SK-N-DZ (cell line): ENCODE measurements around the gene NR2F2. TPM values are rescaled to one million over a fixed set of nuclear protein-coding genes. Genes with fewer than 3 reads are reported as not detected.

Source experiments
- DNase-seq: peaks from one replicate; pipeline ENCODE4 v3.0.0-alpha.2; 2015; ENCODE audit warnings: low spot score
- polyA plus RNA-seq, 2 experiments: library from polyadenylated mRNA; depleted of rRNA; stranded (reverse); fragments of >200 nt; gene quantifications; 2 replicates each; pipeline ENCODE4 v1.2.3, GENCODE V29; 2014

Gene NR2F2
- polyA plus RNA-seq (2014; cell fraction: cytosol; rRNA removed), result 2.2 and 3.2 TPM in 2 replicates
- 1.5 and 3.6 TPM in 2 replicates for polyA plus RNA-seq (2014; cell fraction: nucleus; rRNA removed)

- peak; percentile 94 for DNase-seq
These were observed at the start of gene NR2F2 for GRCh38 chr15:96330450-96331143. Gene NR2F2, plus strand, starts transcription at chr15:96330700. Its CDS starts 1,406 bp downstream, at chr15:96332106.

- no peak for DNase-seq
These were observed 45.2 kb upstream of the NR2F2 start for GRCh38 chr15:96285305-96285704.

- no peak for DNase-seq
These were observed 44.7 kb upstream of the NR2F2 start for GRCh38 chr15:96285729-96286254.

DNA sequence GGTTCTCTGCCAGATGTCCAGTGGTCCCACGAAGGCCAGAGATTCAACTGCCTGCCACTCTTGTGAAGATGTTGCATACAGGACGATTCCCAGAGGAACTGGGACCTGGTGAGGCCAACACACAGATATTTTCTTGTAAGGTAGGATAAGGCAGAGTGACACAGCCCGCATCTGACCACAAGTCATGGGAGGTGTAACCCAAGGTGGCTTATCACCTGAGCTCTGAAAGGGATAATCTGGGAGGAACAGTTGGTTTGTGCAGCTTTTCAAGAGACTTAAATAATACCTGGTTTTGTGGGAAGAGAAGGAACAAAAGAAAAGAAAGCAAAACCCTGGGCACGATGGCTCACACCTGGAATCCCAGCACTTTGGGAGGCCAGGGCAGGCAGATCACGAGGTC lies 39.8 kb upstream of the NR2F2 start:
- no peak for DNase-seq

GRCh38 chr15:96292635-96293034 lies 37.9 kb upstream of the NR2F2 start:
- DNase-seq, result no peak

DNA sequence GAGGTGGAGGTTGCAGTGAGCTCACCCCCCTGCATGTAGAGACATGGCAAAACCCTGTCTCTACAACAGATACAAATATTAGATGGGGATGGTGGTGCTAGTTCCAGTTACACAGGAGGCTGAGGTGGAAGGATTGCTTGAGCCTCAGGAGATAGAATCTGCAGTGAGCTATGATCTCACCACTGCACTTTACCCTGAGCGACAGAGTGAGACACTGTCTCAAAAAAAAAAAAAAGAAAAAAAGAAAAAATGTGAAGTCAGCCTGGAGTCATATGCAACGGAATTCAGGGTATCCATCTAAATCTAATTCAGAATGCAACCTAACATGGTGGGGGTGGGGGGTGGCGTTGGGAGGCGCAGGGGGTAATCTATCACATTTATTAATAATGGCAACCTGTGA lies 37.1 kb upstream of the NR2F2 start:
- DNase-seq, result no peak

- DNase-seq, result no peak
These were observed 35.7 kb upstream of the NR2F2 start for GRCh38 chr15:96294766-96295165.

- no peak for DNase-seq
These were observed 34.2 kb upstream of the NR2F2 start for GRCh38 chr15:96296264-96296663.

DNA sequence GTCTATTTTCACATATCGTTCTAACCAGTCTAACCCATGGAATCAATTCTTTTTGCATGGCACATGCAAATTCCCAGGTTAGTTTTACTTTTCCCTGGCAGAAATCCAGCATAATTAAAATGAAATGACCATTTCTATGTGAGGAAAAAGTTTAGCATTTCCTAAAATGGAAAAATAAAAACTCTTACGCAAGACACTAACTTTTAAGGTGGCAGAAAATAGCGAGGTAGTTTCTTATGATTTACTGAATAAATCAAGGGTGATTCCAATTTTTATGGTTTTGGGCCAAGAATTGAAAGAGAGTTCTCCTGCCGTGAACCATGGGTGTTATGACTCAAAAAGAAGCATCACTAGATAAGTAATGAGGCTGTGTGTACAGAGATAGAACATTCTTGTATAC lies 32.7 kb upstream of the NR2F2 start:
- no peak for DNase-seq

DNA sequence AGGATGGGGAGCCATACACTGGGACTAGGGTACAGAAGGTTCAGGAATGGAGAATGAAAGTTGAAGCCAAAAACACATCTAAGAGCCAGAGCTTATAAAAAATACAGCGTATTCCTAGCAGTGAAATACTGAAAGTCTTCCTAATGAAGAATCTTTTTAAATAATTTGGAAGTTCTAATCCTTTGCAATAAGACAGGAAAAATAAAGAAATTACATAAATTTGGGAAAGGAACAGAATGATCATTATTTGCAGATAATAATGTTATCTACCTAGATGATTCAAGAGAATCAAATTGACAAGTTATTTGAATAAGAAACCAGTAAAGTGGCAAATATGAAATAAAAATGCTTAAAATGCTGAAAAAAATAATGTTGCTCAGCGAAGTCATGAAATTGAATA lies 32.3 kb upstream of the NR2F2 start:
- DNase-seq, result no peak

DNA sequence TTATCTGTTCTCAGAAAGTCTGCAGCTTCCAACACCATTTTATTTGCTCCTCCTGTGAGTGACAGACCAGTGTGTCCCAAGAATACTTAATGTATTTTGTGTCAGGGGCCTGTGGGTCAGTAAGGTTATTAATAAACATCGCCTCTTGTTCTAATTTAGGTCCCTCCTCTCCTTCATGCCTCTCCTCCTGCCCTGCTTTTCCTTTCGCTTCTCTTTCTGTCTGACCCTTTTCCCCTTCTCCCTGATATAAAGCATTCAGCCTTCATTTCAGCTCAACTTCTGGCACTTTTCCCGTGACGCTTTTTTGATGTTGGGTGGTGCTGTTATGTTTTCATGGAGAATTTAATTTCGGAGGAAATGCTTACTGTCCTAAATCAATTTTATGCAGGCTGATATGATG lies 29.7 kb upstream of the NR2F2 start:
- no peak for DNase-seq

DNA sequence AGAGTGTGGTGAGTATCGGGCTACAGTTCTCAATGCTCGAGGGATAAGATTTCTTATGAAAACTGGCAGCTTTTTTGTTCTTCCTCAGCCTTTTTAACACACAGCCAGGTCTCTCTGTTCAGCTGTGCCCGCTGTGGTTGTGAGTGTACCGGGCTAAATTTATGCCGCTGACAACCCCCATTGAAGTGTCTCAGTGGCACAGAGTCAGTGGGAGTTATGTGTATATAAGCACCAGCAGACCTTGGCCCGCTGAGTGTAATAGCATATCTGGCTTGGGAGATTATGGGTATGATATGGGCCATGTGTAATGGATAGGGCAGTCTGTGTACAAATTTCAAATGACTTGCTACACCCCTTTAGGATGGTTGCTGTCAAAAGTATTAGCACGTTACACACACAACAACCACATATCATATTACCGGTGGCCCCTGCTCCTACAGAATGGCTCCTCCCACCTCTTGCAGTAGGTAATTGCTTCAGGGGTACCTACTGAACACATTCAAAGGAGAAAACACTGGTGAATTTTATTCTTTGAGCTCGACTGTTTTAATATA lies 26.9 kb upstream of the NR2F2 start:
- DNase-seq, result peak; percentile 45

- DNase-seq, result no peak
These were observed 25.7 kb upstream of the NR2F2 start for GRCh38 chr15:96304839-96305238.

DNA sequence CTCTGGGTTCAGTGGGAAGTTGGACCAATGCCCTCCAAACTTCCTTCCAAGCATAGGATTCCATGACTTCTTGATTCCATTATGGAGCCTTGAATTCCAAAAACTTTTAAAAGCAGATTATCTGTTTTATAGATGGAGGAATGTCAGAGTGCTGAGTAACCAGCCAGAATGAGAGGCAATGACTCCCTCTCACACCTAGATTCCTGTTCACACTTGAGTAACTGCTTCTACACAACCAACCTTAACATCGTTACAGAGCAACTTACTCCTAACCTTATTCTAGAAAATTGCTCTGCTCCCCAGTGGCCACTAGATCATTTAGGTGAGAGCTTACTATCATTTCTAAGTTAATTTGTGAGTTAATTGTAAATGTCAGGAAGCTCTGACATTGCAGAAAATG lies 24.2 kb upstream of the NR2F2 start:
- DNase-seq, result peak; percentile 24

DNA sequence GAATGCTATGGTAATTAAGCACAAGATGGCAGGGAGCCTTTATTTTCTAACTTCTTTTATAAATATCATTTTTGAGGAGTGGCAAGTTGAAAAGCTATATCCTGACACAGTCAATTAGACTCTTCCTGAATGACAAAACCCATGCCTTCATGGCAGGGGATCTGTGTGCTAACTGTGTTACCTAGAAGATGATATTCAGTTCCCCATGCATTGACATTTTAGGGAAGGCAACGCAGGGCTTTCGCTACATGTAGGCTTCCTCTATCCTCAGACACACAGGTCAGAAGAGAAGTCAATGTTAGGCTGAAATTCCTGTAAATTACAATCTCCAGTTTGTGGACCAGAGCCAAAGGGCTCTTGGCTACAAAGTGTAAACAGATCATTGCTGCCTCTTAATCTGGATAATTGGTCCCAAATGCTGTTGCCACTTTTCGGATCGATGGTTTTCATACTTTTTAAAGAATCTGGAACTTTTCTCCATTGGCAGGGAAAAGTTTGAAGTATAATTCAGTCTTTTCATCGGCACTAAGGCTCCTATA lies 22.6 kb upstream of the NR2F2 start:
- DNase-seq, result peak; percentile 76

DNA sequence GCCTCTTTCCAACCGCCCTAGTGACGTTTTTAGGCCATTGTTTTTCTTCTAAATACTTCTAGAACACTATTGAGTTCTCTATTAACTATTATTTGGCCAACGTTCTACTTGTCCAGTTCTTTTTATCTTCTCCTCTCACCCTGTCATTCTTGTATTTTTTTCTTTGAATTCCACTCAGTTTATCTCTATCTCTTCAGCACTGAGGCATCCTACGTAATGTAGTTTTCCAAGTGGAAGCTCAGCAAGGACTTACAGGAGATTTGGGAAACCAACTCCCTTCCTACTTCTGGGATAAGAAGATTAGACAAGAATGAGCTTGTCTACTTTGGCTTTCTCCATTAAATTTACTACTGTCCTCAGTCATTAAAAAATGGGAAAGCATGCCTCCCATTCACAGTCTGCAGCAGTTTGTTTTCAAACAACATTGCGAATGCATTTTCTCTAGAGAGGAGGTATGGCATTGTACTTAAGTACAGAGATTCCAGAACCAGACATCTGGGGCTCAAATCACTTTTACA lies 21.3 kb upstream of the NR2F2 start:
- no peak for DNase-seq

- no peak for DNase-seq
These were observed 19.1 kb upstream of the NR2F2 start for GRCh38 chr15:96311256-96311955.

- DNase-seq, result no peak
These were observed 18.6 kb upstream of the NR2F2 start for GRCh38 chr15:96311956-96312294.

DNA sequence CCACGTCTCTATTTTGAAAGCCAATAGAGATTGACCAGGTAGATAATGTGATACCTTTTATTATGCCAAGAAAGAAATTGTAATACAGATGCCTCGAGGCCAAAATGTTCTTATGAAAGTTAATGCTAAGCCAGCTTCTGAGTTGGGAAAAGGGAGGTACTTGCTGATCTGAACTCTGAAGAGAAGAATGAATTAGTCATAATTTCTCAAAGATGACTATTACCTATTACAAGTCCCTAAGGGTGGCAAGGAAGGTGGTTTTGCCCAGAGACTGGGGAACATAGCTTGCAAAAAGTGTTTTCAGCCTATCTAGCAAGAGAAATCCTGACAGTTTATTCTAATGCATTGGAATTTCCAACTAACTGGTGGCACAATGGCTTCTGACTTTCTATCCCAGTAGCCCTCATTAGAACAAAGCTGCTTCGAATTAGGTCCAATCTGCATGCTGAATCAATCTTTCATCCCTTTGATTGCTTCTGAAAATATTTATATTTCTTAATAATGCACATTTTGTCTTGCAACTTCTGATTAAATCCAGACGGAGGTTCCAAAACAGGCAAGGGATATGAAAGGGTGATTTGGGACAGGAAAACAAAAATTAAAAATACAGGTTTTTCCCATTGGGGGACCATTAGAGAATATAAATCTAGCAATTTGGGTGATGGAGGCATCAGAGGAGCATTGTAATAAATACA lies 17.7 kb upstream of the NR2F2 start:
- DNase-seq, result no peak

GRCh38 chr15:96314518-96314917 lies 16.0 kb upstream of the NR2F2 start:
- no peak for DNase-seq

- DNase-seq, result no peak
These were observed 15.5 kb upstream of the NR2F2 start for GRCh38 chr15:96314963-96315362.
